ENCODE results near the gene THAP4.

GRCh38 chr2:241563031-241563507 lies 73.9 kb downstream of the THAP4 start:
- TF ChIP-seq, protein P1, sequence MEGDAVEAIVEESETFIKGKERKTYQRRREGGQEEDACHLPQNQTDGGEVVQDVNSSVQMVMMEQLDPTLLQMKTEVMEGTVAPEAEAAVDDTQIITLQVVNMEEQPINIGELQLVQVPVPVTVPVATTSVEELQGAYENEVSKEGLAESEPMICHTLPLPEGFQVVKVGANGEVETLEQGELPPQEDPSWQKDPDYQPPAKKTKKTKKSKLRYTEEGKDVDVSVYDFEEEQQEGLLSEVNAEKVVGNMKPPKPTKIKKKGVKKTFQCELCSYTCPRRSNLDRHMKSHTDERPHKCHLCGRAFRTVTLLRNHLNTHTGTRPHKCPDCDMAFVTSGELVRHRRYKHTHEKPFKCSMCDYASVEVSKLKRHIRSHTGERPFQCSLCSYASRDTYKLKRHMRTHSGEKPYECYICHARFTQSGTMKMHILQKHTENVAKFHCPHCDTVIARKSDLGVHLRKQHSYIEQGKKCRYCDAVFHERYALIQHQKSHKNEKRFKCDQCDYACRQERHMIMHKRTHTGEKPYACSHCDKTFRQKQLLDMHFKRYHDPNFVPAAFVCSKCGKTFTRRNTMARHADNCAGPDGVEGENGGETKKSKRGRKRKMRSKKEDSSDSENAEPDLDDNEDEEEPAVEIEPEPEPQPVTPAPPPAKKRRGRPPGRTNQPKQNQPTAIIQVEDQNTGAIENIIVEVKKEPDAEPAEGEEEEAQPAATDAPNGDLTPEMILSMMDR (conservative IDR thresholded peaks at IDR 0.05) = no peak
- TF ChIP-seq ZFX (IDR thresholded peaks at IDR 0.05) = no peak
